ENCODE measurements around the gene LRP5. TPM values are rescaled to one million over a fixed set of nuclear protein-coding genes. Genes with fewer than 3 reads are reported as not detected.

LRP5 gene
- total RNA-seq, 1 donor from 2014 or later: 12.5 TPM

DNA sequence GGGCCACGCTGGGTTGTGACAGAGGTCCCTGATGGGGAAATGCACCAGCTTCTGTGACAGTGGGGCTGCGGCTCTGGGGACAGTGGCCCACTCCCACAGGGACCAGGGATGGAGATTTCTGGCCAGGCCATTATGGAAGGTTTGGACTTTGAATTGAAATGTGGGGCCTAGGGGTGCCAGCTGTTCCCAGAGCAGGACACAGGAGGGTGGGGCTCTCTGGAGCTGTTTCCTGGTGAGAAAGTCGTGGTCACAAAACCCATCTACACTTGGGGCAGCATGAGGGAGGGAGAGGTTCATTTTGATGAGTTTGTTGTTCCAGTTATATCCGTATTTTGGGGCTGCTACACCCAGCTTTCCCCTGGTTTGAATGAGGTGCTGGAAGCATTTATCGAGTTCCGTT is 52.2 kb downstream of the LRP5 start:
- intact Hi-C loops (cut with micrococcal nuclease): no loop called here

DNA sequence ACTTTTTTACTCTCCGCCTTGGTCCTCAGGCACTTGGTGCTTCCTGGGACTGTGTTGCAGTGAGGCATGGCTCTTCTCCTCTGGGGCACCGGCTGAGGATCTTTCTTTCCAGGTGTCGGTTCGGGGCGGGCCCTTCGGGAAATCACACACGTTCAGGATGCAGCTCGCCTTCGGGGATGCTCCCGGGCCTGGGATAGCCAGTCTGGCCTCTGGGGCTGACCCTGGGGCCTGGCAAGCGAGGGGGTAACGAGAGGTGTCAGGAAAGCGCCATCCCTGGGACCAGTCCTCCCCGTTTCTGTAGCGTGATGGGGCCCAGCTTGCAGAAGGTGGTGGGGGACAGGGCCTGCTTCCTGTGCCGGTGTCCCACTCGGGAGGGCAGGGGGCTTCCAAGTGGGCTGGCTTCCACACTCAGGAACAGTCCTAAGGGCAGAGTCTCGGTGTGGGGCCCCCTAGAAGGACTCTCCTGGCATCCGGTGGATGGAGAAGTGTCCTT is 53.6 kb downstream of the LRP5 start:
- intact Hi-C loops (cut with micrococcal nuclease): no loop called here

DNA sequence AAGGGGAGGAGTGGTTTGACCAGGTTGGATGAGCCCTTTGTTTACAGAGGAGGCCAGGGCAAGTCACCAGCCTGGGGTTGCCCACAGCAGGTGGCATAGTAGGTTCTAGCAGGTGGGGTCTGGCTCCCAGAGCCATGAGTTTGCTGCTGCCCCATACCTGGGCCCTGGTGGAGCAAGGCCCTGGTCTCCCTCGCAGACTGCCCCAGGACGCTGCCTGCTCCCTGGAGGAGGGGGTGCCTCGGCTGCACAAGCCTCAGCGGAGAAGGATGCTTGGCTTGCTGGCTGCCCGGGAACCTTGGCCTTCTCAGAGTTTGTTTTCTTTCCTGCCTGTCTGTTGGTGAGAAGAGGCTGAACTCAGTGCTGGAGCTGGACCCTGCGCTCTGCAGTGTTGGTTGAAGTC is 54.9 kb downstream of the LRP5 start:
- intact Hi-C loops (cut with micrococcal nuclease): no loop called here

DNA sequence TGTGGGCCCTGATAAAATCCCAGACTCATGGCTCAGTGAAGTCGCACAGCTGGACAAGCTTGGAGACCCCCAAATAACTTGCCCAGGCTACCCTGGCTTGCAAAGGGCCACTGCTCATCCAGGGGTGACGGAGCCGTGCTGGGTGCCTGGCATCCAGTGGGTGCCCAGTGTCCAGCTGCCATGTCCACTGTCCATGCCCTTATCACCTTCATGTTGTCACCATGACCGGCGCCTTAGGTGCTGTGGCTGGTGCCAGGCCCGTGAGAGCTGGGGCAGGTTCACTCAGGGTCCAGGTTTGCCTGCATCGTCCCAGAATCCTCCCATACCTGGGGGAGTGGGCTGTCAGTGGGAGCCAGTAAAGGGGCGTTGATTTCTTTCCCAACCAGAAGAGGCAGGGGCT is 57.4 kb downstream of the LRP5 start:
- intact Hi-C loops (cut with micrococcal nuclease): no loop called here

DNA sequence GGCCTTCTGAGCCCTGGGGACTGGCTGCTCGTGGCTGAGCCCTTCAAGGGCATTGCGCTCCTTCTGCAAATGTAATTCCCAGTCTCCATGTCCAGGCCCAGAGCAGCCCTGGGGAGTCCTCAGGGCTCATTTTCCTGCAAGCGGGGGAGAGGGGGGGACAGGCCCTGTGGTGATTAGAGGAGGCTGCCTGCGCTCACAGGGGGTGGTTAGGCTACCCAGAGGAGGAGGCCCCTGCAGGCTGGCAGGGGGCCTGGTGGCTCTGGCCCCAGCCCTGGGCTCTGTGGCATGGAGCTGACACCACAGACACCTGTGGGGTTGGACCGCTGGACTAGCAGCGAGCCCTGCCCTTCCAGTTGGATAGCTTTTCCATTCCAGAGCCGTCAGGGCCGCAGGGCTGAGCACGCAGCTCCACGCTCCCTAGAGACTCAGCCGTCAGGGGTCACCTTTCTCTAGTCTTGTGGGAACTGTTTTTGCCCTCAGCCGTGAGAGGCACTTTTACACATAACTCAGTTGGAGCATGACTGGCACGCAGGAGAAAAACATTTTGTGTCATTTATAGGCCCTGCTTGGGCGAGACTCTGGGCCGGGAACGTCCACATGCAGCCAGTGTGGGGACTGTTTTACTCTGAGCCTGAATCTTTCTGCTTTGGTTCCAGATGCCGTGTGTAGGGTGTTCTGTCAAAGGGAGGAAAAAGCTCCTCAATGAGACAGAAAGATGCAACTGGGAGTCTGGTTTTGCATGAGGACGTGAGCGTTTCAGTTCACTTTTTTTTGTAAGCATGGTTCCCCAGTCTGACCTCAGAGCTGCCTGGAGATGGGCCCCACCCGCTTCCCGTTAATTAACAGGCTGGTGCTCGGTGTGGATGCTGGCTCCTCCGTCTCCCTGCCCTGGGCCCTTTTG is 58.1 kb downstream of the LRP5 start:
- intact Hi-C loops (cut with micrococcal nuclease): no loop called here

DNA sequence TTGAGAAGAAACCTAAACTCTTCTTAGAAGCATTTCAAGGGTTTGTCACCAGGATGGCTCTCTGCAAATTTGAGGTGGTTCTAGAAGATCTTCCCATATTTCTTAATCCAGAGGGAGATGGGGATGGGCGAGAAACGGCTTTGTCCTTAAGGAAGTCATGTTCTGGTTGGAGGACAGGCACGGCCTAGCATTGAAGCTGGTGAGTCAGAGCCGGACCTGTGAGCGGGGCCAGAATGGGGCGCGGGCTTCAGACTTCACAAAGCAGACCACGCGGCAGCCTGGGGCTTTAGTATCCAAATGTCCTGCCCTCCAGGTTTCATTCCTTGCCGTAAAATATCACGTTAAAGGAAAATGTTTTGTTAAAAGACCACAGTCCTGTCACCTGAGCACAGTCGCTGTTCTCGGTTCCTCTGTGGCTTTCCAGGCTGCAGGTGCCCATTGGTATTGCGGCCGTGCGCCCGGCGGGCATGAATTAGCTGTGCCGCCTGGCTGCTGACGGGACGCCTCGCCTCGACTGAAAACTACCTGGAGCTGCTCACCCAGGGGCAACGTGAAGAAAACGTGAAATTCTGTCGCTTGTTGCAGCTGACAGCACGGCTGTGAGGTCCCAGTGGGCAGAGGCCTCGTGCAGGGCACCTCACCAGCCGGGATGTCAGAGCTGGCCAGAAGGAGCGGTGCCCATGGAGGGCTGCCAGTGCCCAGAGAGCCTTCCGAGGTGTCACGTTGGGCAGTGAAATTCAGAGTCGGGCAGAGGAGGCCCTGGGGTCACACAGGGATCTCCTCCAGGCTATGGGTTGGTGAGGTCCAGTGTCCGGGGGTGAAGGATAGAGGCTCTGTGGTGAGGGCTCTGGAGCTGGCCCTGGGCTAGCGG is 59.0 kb downstream of the LRP5 start:
- intact Hi-C loops (cut with micrococcal nuclease): no loop called here

DNA sequence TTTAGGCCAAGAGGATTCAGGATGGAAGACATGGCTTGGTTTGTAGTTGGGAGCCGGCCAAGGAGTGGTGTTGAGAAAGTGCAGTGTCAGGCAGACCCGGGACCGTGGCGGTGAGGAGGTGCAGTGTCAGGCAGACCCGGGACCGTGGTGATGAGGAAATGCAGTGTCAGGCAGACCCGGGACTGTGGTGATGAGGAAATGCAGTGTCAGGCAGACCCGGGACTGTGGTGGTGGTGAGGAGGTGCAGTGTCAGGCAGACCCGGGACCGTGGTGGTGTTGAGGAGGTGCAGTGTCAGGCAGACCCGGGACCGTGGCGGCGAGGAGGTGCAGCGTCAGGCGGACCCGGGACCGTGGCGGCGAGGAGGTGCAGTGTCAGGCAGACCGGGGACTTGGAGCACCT is 59.7 kb downstream of the LRP5 start:
- intact Hi-C loops (cut with micrococcal nuclease): no loop called here

DNA sequence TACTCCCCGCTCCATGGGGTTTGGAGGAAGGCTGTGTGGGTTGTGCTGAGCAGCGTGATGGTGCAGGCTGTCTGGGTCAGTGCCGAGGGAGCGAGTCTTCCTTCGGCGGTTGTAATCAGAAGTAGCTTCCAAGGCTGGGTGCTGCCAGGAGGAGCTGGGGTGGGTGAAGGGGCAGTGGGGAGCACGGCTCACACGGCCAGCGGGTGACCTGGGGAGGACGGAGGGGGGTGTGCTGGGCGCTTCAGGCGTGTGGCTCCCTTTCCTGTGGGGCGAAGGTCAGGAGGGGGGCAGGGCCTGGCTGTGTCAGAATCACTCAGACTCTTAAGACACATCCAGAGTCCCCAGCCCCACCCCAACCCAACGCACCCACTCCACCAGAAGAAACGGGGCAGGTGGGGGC is 60.2 kb downstream of the LRP5 start:
- intact Hi-C loops (cut with micrococcal nuclease): no loop called here

DNA sequence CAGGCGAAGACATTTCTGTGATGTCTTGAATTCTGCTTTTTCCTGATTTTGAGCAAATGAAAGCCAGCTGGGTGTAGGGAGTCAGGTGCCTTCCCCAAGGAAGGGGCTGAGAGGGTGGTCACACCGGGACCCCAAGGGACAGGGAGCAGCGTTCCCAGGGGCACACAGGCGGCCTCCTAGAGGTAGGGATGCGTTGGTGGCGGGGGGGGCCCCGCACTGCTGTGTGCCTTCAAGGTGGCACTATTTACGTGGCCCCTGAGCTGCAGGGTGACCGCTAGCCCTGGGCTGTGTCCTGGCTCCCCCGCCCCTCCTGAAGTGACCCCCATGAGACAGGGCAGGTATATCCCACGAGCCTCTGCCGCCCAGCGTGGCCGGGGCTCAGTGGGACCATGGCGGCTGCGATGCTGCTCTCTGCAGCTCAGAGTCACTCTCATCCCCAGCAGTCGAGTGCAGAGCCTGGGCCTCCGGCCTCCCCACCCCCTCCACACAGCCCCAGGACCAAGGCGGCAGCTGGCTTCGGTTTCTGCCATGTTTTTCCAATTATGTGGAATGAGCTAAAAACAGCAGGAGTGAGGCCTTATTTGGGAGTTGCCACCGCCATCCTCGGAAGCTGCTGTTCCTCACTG is 60.9 kb downstream of the LRP5 start:
- intact Hi-C loops (cut with micrococcal nuclease): no loop called here

DNA sequence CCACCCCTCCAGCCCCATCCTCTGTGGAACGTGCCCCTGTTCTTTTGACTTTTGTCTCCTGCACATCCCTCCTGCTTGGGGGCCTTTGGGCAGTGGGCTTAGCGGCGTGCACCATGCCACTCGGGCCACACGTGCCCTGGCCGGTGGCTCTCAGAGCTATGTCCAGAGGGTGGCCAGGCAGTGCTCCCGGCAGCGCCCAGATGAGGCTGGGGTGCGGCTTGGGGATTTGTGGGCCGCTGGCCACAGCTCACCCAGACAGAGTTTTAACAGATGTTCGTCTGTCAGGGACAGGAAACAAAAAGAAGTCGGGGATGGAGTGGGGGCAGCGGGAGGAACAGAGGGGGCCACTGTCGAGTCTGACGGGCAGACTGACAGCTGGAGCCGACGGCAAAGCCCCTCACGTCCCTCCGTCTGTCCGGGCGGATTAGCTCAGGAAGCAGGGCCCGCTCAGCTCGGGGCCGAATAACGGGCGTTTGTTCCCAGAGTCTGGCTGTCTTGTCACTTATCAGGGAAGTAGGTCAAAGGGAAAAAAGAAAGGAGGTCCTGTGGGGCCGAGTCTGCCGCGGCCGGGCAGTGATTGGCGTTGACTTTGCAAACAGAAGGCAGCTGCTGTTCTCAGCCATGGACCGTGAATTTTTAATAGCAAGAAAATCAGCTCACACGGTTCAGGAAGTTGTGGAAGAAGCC is 61.6 kb downstream of the LRP5 start:
- intact Hi-C loops (cut with micrococcal nuclease): no loop called here

DNA sequence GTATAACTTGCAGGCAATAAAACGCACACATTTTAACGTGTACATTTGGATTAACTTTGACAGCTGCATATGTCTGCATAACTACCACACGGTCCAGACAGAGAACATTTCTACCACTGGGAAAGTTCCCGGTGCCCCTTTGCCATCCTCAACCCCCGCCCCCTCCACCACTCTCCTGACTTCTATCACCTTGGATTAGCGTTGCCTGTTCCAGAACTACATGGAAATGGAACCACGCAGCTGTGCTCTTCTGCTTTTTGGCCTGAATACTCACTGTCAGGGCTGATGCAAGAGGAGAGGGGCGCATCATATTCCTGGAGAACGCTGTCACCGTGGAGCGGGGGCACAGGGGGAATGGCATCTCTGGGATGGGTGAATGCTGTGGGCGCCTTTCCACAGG is 62.1 kb downstream of the LRP5 start:
- intact Hi-C loops (cut with micrococcal nuclease): no loop called here

DNA sequence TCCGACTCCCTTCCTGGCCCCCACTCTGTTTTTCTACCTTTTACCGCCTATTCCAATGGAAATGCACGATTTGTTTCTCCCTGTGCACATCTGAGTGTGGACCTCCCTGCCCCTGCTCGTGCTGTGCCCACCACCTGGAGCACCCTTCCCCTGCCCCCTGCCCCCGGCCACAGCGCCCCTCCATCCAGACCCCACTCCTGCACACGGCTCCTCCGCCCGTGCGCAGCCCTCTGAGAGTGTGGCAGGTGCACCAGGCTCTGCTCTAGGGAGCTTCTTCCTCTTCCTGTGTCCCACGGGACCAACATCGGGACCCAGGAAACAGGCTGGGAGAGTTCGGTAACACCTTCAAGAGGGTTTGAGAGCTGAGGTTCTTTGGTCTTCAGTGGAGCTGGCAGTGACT is 62.9 kb downstream of the LRP5 start:
- intact Hi-C loops (cut with micrococcal nuclease): no loop called here

DNA sequence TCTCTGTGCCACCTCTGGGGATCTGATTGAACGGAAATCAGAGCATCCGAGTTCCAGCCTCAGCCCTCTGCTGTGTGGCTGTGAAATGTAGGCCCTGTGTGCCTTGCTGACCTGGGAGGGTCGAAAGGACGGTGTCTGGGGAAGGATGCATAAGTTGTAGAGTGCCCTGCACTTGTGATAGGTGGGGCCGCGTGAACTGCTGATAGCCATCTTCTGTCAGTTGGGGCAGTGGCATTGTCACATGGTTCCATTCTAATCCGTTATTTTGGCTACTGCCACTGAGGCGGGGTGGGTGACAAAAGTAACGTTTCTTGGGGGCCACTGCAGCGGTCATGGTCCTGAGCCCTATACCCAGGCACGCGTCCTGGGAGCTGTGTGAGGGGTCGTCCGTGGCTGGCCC is 63.4 kb downstream of the LRP5 start:
- intact Hi-C loops (cut with micrococcal nuclease): no loop called here

DNA sequence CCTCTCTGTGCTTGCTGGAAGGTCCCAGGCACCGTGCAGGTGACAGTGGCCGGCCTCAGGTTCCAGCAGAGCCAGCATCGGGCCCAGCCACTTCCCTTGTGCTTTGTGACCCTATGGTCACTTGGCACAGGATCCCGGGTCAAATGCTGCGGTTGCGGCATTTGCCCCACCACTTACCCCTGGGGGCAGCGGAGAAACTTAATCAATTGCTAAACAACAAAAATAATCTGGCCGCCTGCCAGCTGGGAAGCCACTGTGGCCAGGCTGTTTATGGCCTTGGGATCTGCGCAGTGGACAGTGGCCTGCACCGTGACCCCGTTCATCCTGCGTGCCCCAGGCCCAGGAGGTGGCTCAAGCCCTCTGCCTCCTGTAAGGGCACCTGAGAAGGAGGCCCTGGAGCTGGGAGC is 65.0 kb downstream of the LRP5 start:
- intact Hi-C loops (cut with micrococcal nuclease): no loop called here

DNA sequence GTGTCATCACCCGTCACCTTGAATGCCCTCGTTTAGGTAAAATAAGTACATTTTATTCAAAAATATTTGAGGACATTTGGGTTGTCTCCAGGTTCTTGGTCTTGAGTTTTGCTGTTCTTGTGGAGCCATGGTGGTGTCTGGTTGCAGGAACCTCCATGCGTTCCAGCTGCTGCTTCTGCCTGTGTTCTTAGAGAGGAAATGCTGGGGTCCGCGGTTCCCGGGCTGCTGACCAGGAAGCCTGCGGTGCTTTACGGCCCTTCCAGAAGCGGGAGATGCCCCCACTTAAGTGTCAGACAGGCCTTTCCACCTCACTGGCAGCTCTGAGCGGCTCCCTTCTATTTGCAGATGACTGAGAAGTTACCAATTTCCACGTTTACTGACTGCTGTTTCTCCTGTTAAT is 66.8 kb downstream of the LRP5 start:
- intact Hi-C loops (cut with micrococcal nuclease): no loop called here

DNA sequence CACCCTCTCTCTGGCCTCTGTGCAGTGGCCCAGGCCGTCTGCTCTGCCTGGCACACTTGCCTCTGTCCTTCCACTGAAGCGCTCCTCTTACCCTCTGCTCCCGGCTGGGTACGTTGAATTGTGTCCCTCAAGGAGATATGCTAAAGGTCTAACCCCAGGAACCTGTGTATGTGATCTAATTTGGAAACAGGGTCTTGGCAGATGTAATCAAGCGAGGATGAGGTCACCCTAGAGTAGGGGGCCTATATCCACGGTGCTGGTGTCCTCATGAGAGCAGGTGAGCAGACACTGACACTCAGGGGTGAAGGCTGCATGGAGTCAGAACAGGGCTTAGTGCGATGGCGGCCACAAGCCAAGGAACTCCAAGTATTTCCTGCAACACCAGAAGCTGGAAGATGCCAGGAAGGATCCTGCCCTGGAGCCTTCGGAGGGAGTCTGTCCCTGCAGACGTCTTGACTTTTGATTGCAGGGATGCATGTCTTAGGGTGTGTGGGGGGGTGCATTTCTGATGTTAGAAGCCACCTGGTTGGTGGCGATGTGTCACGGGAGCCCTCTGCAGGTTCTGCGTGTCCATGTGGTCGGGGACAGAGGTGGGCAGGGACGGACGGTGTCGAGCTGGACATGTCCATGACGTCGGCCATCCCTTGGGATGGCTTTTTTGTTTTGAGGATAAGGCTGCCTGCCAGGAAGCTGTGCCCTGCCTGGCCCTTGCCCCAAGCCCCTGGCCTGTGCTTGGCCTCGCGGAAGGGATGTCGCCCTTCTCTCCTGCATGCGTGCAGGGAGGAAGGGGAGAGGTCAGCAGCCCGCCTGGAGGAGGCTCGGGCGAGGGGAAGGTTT is 68.6 kb downstream of the LRP5 start:
- intact Hi-C loops (cut with micrococcal nuclease): loop anchor here (5.0 kb wide), 1 partner anchor 69 kb away; the partner anchor contains the start of gene LRP5

DNA sequence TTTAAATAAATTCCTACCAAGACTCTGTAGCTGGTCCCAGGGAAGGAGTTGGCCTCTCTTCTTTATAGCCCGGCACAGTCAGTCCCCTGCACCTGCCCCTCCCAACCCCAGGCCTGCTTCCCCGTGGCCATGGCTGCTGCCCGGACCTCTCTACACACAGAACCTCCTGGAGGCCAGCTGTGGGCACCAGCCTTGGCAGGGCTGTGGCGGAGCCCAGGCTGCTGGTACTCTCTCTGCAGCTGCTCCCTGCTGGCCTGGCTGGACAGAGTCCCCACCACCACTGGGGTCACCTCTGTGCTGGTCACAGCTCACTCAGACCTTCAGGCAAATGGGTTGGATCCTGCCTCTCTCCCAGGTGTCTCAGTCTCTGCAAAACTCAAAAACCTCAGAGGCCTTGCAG is 69.3 kb downstream of the LRP5 start:
- intact Hi-C loops (cut with micrococcal nuclease): loop anchor here (2.0 to 5.0 kb wide), 2 partner anchors 69 to 125 kb away; partner anchors contain the start of gene LRP5

DNA sequence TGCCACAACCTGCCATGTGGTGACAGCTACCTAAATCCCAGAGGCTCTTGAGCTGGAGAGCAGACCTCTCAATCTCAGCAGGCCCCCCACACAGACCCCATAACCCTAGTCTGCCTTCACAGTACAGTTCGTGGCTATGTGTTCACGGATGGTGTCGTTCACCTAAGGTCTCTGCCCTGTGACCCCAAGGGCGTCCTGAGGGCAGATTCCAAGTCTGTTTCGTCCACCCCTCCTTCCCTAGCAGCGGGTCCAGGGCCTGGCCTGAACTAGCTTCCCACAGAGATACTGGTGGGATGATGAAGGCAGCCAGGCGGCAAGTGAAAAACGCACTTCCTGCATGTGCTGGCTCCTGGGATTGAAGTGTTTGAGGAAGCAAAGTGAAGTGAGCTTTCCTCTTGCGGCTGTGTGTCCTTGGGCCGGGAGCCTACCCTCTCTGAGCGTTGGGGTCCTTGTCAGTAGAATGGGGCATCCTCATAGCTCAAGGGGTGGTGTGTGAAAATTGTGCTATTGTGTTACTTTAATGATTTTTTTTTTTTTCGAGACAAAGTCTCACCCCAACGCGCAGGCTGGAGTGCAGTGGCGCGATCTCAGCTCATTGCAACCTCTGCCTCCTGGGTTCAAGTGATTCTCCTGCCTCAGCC is 70.1 kb downstream of the LRP5 start:
- intact Hi-C loops (cut with micrococcal nuclease): loop anchor here (2.0 to 5.0 kb wide), 2 partner anchors 70 to 126 kb away; partner anchors contain the start of gene LRP5

DNA sequence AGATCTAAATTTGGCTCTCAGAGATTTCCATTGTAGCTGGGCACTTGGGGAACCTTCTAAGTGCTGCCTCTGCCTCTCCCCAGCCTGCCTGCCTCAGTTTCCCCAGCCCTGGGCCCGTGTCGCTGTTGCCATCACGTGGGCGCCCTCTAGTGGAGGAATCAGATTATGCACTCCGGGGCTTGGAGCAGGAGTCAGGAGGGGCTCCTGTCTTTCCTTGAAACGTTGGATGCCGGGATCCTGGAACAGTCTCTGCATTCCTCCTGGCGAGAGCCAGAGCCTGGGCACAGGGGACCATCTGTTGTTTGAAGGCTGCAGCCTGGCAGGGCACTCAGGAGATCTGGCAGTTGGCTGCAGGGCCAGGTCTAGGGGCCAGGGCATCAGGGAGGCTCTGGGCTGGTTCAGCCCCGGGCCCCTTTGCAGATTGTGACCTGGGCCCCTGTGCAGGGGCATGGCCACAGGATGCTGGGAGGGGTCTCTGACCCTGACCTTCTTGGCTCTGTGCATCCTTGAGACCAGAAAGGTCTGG is 71.6 kb downstream of the LRP5 start:
- intact Hi-C loops (cut with micrococcal nuclease): loop anchor here (2.0 to 5.0 kb wide), 2 partner anchors 72 to 127 kb away; partner anchors contain the start of gene LRP5

All from T-helper 2 cell treated with Interferon-gamma antibody and Interleukin-4, amounts not matched to agents 100 ng/mL and 5 ng/mL, for 36 hours (primary cell).